HepG2 (cell line): Measurements from ENCODE around the gene HSF4. TPM values are rescaled to one million over a fixed set of nuclear protein-coding genes. Genes with fewer than 3 reads are reported as not detected.

Source experiments
- AGO1 ChIP-seq: fragments of 200-400 bp; formaldehyde crosslinking; IDR thresholded peaks from 2 replicates; pipeline ENCODE4 v1.6.1; 2017; ENCODE audit warnings: mild to moderate bottlenecking, low read depth, low read length, moderate library complexity; ENCODE audit not compliant: poor library complexity, severe bottlenecking
- ARID2 ChIP-seq: sonication (generic); formaldehyde crosslinking; IDR thresholded peaks from 2 replicates; pipeline ENCODE4 v1.8.1; 2022; ENCODE audit warnings: mild to moderate bottlenecking, missing genetic modification reagents, borderline replicate concordance
- CEBPB ChIP-seq: IDR thresholded peaks from 2 replicates; pipeline ENCODE4 v1.6.1; 2011; ENCODE audit warnings: low read depth, low read length, improper control_type of control experiment, borderline replicate concordance
- CHD4 ChIP-seq: fragments of 200-600 bp; sonication (generic); IDR thresholded peaks from 2 replicates; pipeline ENCODE4 v1.7.0; 2017; ENCODE audit warnings: mild to moderate bottlenecking, low read length, borderline replicate concordance
- CSRNP2 ChIP-seq: sonication (generic); formaldehyde crosslinking; conservative IDR thresholded peaks from 2 replicates; pipeline ENCODE4 v1.8.0; 2022; ENCODE audit warnings: low read depth, missing genetic modification reagents
- ETS1 ChIP-seq: sonication (generic); formaldehyde crosslinking; IDR thresholded peaks from 2 replicates; pipeline ENCODE4 v1.4.0; 2020; ENCODE audit warnings: missing genetic modification reagents
- HOMEZ ChIP-seq: IDR thresholded peaks from 2 replicates; pipeline ENCODE4 v1.6.1; 2016; ENCODE audit warnings: low read depth
- HOXD1 ChIP-seq: sonication (generic); formaldehyde crosslinking; IDR thresholded peaks from 2 replicates; pipeline ENCODE4 v1.5.0; 2020; ENCODE audit warnings: missing genetic modification reagents
- KAT7 ChIP-seq: IDR thresholded peaks from 2 replicates; pipeline ENCODE4 v1.6.1; 2018; ENCODE audit warnings: borderline replicate concordance, missing compliant biosample characterization
- NCOA2 ChIP-seq: sonication (generic); formaldehyde crosslinking; IDR thresholded peaks from 2 replicates; pipeline ENCODE4 v1.8.0; 2022; ENCODE audit warnings: inconsistent platforms
- SMARCE1 ChIP-seq: fragments of 450-650 bp; IDR thresholded peaks from 2 replicates; pipeline ENCODE4 v1.6.1; 2017; ENCODE audit warnings: borderline replicate concordance
- SNAPC5 ChIP-seq: sonication (generic); formaldehyde crosslinking; IDR thresholded peaks from 2 replicates; pipeline ENCODE4 v1.8.1; 2023; ENCODE audit warnings: mild to moderate bottlenecking, missing genetic modification reagents, borderline replicate concordance
- SRSF9 ChIP-seq: fragments of 200-400 bp; formaldehyde crosslinking; IDR thresholded peaks from 2 replicates; pipeline ENCODE4 v1.6.1; 2018; ENCODE audit warnings: borderline replicate concordance, mild to moderate bottlenecking, low read depth, low read length; ENCODE audit not compliant: insufficient read depth, poor library complexity, severe bottlenecking
- TFDP1 ChIP-seq: IDR thresholded peaks from 2 replicates; pipeline ENCODE4 v1.6.1; 2016; ENCODE audit warnings: missing compliant biosample characterization, missing genetic modification reagents, borderline replicate concordance
- ZBTB20 ChIP-seq: sonication (generic); formaldehyde crosslinking; IDR thresholded peaks from 2 replicates; pipeline ENCODE4 v1.8.1; 2023; ENCODE audit warnings: missing genetic modification reagents, low read depth, mild to moderate bottlenecking, borderline replicate concordance
- ZNF180 ChIP-seq: sonication (generic); formaldehyde crosslinking; IDR thresholded peaks from 2 replicates; pipeline ENCODE4 v1.4.0; 2020; ENCODE audit warnings: low read depth, missing genetic modification reagents, borderline replicate concordance
- ZNF205 ChIP-seq: IDR thresholded peaks from 2 replicates; pipeline ENCODE4 v1.6.1; 2018; ENCODE audit warnings: missing biosample characterization, missing genetic modification reagents
- ZNF350 ChIP-seq: sonication (generic); formaldehyde crosslinking; IDR thresholded peaks from 2 replicates; pipeline ENCODE4 v1.4.0; 2020; ENCODE audit warnings: mild to moderate bottlenecking, low read depth, missing genetic modification reagents, borderline replicate concordance
- ZNF501 ChIP-seq: sonication (generic); formaldehyde crosslinking; IDR thresholded peaks from 2 replicates; pipeline ENCODE4 v1.5.1; 2020; ENCODE audit warnings: mild to moderate bottlenecking, moderate library complexity, missing genetic modification reagents
- ZNF607 ChIP-seq: sonication (generic); formaldehyde crosslinking; IDR thresholded peaks from 2 replicates; pipeline ENCODE4 v1.5.1; 2020; ENCODE audit warnings: missing genetic modification reagents, mild to moderate bottlenecking, borderline replicate concordance
- ZNF839 ChIP-seq: sonication (generic); formaldehyde crosslinking; IDR thresholded peaks from 2 replicates; pipeline ENCODE4 v1.4.0; 2020; ENCODE audit warnings: missing genetic modification reagents, mild to moderate bottlenecking, borderline replicate concordance
- ZSCAN25 ChIP-seq: sonication (generic); formaldehyde crosslinking; IDR thresholded peaks from 2 replicates; pipeline ENCODE4 v1.8.0; 2022; ENCODE audit warnings: mild to moderate bottlenecking, missing genetic modification reagents
- polyA plus RNA-seq, 8 experiments: library from polyadenylated mRNA; depleted of rRNA in 3 of 8; stranded (reverse) in 7 of 8; unstranded in 1 of 8; fragments of >200 nt; fragmentation: Illumina TruSeq in 4 of 8; extraction: Trizol in 4 of 8; gene quantifications; 2 replicates each; pipeline versions ENCODE4 v1.2.1 to v1.2.3, GENCODE V29; 2011 to 2016; ENCODE audit warnings: low read depth in 4 of 8, missing spikeins in 1 of 8, mixed read lengths in 1 of 8; ENCODE audit not compliant: insufficient read depth in 1 of 8
- total RNA-seq, 5 experiments: library from RNA; depleted of rRNA; stranded (reverse); fragments of >200 nt; fragmentation: Illumina TruSeq; extraction: Trizol; gene quantifications; 2 replicates each; pipeline ENCODE4 v1.2.3, GENCODE V29; 2016; ENCODE audit warnings: low read depth in 1 of 5

Gene HSF4
- total and polyA plus RNA-seq, 2 of the 13 experiments (the other 11 are each of a cell fraction or from before 2014, with no cell fraction given) = 3.5 to 16.9 TPM

GRCh38 chr16:67170949-67171649 lies 6.6 kb downstream of the HSF4 start (continued):
- TF ChIP-seq SNAPC5 (CRISPR knock-in tag) (no peak), ZNF607 (CRISPR knock-in tag) (peak; percentile 61; the same call in 1 of the 2 replicates), ETS1 (no peak), CEBPB (no peak), ZBTB20 (peak; percentile 52; the same call in 1 of the 2 replicates), ZSCAN25 (CRISPR knock-in tag) (no peak), ZNF839 (no peak), CHD4 (no peak), AGO1 (no peak), HOMEZ (no peak), TFDP1 (no peak), KAT7 (CRISPR knock-in tag) (0 out of 2 replicates have a peak, but pooled peaks have one; percentile 22), ZNF180 (CRISPR knock-in tag) (no peak), ZNF501 (CRISPR knock-in tag) (peak; percentile 82), ARID2 (no peak), HOXD1 (CRISPR knock-in tag) (0 out of 2 replicates have a peak, but pooled peaks have one; percentile 11), CSRNP2 (CRISPR knock-in tag) (no peak), ZNF205 (CRISPR knock-in tag) (peak; percentile 35; the same call in 1 of the 2 replicates), NCOA2 (CRISPR knock-in tag) (no peak), ZNF350 (0 out of 2 replicates have a peak, but pooled peaks have one; percentile 36), SMARCE1 (no peak), SRSF9 (no peak)
